Keratinocyte (primary cell): ENCODE measurements around the gene NLRP1. TPM values are rescaled to one million over a fixed set of nuclear protein-coding genes. Genes with fewer than 3 reads are reported as not detected.
A peak's percentile ranks its signal among the peaks of the same experiment; 100 is the strongest.

Source experiments
- DNase-seq: peaks from one replicate; pipeline ENCODE4 v3.0.0-alpha.2; 2011; ENCODE audit warnings: low read depth, missing footprints, low spot score
- FAIRE-seq: peaks from 2 replicates; lab custom pipeline; 2011; peaks lifted over from hg19 to GRCh38; lab: Jason Lieb, UNC
- H2AFZ ChIP-seq: 2 replicates; pipeline ENCODE4 v1.6.0; 2012; ENCODE audit warnings: low read length, control low read depth, inconsistent platforms; ENCODE audit not compliant: control insufficient read depth
- H3K27ac ChIP-seq: 2 replicates; pipeline ENCODE4 v1.5.1; 2011; ENCODE audit warnings: low read length; ENCODE audit not compliant: control insufficient read depth, insufficient read depth
- H3K27me3 ChIP-seq: 3 replicates; pipeline ENCODE4 v1.6.0; 2011; ENCODE audit warnings: low read length; ENCODE audit not compliant: control insufficient read depth, insufficient read depth; ENCODE audit errors: extremely low read depth
- H3K36me3 ChIP-seq, 2 experiments: 2 replicates in 1 of 2; 3 replicates in 1 of 2; pipeline ENCODE4 v1.5.1; 2011; ENCODE audit warnings: low read length in 2 of 2, mild to moderate bottlenecking in 1 of 2; ENCODE audit not compliant: control insufficient read depth in 2 of 2, insufficient read depth in 2 of 2; ENCODE audit errors: extremely low read depth in 1 of 2
- H3K4me1 ChIP-seq: 3 replicates; pipeline ENCODE4 v1.5.1; 2011; ENCODE audit warnings: low read length; ENCODE audit not compliant: control insufficient read depth, insufficient read depth; ENCODE audit errors: extremely low read depth
- H3K4me2 ChIP-seq: 3 replicates; pipeline ENCODE4 v1.6.0; 2011; ENCODE audit warnings: low read depth, low read length; ENCODE audit not compliant: control insufficient read depth, insufficient read depth; ENCODE audit errors: extremely low read depth
- H3K4me3 ChIP-seq, 3 experiments: fragments of 200-600 bp in 1 of 3; sonication (generic) in 1 of 3; 2 replicates in 2 of 3; 3 replicates in 1 of 3; pipeline ENCODE4 v1.5.1; 2011 to 2016; ENCODE audit warnings: low read length in 3 of 3, mild to moderate bottlenecking in 3 of 3, control low read depth in 2 of 3, inconsistent platforms in 1 of 3, low read depth in 1 of 3, mixed read lengths in 1 of 3, mixed run types in 1 of 3, moderate library complexity in 1 of 3; ENCODE audit not compliant: control insufficient read depth in 2 of 3, insufficient read depth in 2 of 3; ENCODE audit errors: extremely low read depth in 1 of 3
- H3K79me2 ChIP-seq: 2 replicates; pipeline ENCODE4 v1.6.0; 2012; ENCODE audit warnings: low read length; ENCODE audit not compliant: control insufficient read depth, insufficient read depth
- H3K9ac ChIP-seq: 3 replicates; pipeline ENCODE4 v1.6.0; 2011; ENCODE audit warnings: low read length; ENCODE audit not compliant: control insufficient read depth, insufficient read depth; ENCODE audit errors: extremely low read depth
- H3K9me1 ChIP-seq: 3 replicates; pipeline ENCODE4 v1.6.0; 2011; ENCODE audit warnings: low read length; ENCODE audit not compliant: control insufficient read depth, insufficient read depth; ENCODE audit errors: extremely low read depth
- H3K9me3 ChIP-seq: 2 replicates; pipeline ENCODE4 v1.5.1; 2012; ENCODE audit warnings: low read depth, low read length; ENCODE audit not compliant: control insufficient read depth
- H4K20me1 ChIP-seq: 3 replicates; pipeline ENCODE4 v1.6.0; 2011; ENCODE audit warnings: low read length; ENCODE audit not compliant: control insufficient read depth, insufficient read depth; ENCODE audit errors: extremely low read depth
- CTCF ChIP-seq, 3 experiments: IDR thresholded peaks in 1 of 3; conservative IDR thresholded peaks in 1 of 3; optimal IDR thresholded peaks in 1 of 3; 2 replicates in 2 of 3; 3 replicates in 1 of 3; pipeline versions ENCODE3 to v1.5.1; 2011; ENCODE audit warnings: low read length in 3 of 3, mild to moderate bottlenecking in 3 of 3, moderate library complexity in 2 of 3, control low read depth in 1 of 3, inconsistent platforms in 1 of 3; ENCODE audit not compliant: insufficient read depth in 2 of 3; ENCODE audit errors: extremely low read depth in 1 of 3
- EZH2 ChIP-seq: IDR thresholded peaks from one replicate; pipeline ENCODE4 v1.6.1; 2012; ENCODE audit warnings: inconsistent platforms, mild to moderate bottlenecking, low read length, moderate library complexity
- dilution Hi-C: fragments of 300-500 bp; cut with MboI; formaldehyde crosslinking; loops from one replicate; pipeline ENCODE4 v1.7.0; 2020; ENCODE audit warnings: low sequenced_read_pairs; ENCODE audit not compliant: extremely low pct_ligation_motif_present
- polyA plus RNA-seq, 5 experiments: library from polyadenylated mRNA; depleted of rRNA in 3 of 5; stranded (reverse) in 3 of 5; stranded (forward) in 1 of 5; unstranded in 1 of 5; fragments of >200 nt; gene quantifications; 1 replicate in 1 of 5; 2 replicates in 3 of 5; 3 replicates in 1 of 5; pipeline versions ENCODE4 v1.2.1 to v1.2.3, GENCODE V29; 2011 to 2012; ENCODE audit warnings: missing spikeins in 2 of 5, low read depth in 1 of 5, low replicate concordance in 1 of 5

Gene NLRP1
- polyA plus RNA-seq, 1 donor (not counting 4 experiments of a cell fraction or from before 2014, with no cell fraction given): 20.1 TPM

GRCh38 chr17:5563456-5563855 is 20.9 kb downstream of the NLRP1 start:
- no peak overlapping the region for H3K27ac ChIP-seq
- peaks cover 3% of the 10 kb centered on the region for H3K9me1 ChIP-seq
- H3K4me1 ChIP-seq: peaks cover 6% of the 10 kb centered on the region
- peaks cover 11 to 19% of the 10 kb centered on the region in 2 experiments for H3K36me3 ChIP-seq
- peak; percentile 77 for FAIRE-seq
- no peak overlapping the region for H2AFZ ChIP-seq
- no peak overlapping the region for H3K9ac ChIP-seq
- no peak overlapping the region for H3K4me2 ChIP-seq
- dilution Hi-C loops: no loop called here
- H3K9me3 ChIP-seq: no peaks in the 10 kb centered on the region
- TF ChIP-seq CTCF (optimal IDR thresholded peaks at IDR 0.05 in 1 of 3, IDR thresholded peaks at IDR 0.05 in 1 of 3, conservative IDR thresholded peaks at IDR 0.05 in 1 of 3; ENCODE audit: extremely low read depth in 1 of 3, insufficient read depth in 2 of 3, low read length in 3 of 3) (no peak), EZH2 (no peak)
- peaks cover 3% of the 10 kb centered on the region for H3K79me2 ChIP-seq
- no peak for DNase-seq
- H3K4me3 ChIP-seq: no peak overlapping the region
- no peaks in the 10 kb centered on the region for H4K20me1 ChIP-seq
- no peaks in the 10 kb centered on the region for H3K27me3 ChIP-seq

- Histone ChIP-seq H2AFZ (no peak overlapping the region), H3K36me3 (peaks cover 16 to 25% of the 10 kb centered on the region in 2 experiments), H4K20me1 (no peaks in the 10 kb centered on the region), H3K27me3 (no peaks in the 10 kb centered on the region), H3K9me3 (no peaks in the 10 kb centered on the region), H3K9ac (no peak overlapping the region), H3K4me2 (no peak overlapping the region), H3K4me1 (peaks cover 6% of the 10 kb centered on the region), H3K4me3 (no peak overlapping the region), H3K79me2 (peaks cover 3% of the 10 kb centered on the region), H3K27ac (no peak overlapping the region), H3K9me1 (peaks cover 3% of the 10 kb centered on the region)
- FAIRE-seq (no peak), DNase-seq (no peak)
- dilution Hi-C loops: no loop called here
- no peak for TF ChIP-seq CTCF (optimal IDR thresholded peaks at IDR 0.05 in 1 of 3, IDR thresholded peaks at IDR 0.05 in 1 of 3, conservative IDR thresholded peaks at IDR 0.05 in 1 of 3; ENCODE audit: extremely low read depth in 1 of 3, insufficient read depth in 2 of 3, low read length in 3 of 3)
- TF ChIP-seq EZH2: no peak
These were observed 21.5 kb downstream of the NLRP1 start for GRCh38 chr17:5562661-5563360.
